Uterus (tissue), 2 donors: ENCODE measurements around the gene RALGAPB.
"Not testable (repeated sequence)": the region's sequence is repeated elsewhere in the genome, so short reads cannot be mapped to it uniquely, and the experiment has no call there.

Experiments used
- CTCF ChIP-seq, 4 experiments: fragments of 200-600 bp in 2 of 4; fragments of 450-650 bp in 2 of 4; sonication (generic) in 2 of 4; IDR thresholded peaks; one replicate each; pipeline ENCODE4 v1.5.1; 2016 to 2019; ENCODE audit warnings: antibody characterized with exemption in 4 of 4, mild to moderate bottlenecking in 2 of 4, moderate library complexity in 1 of 4
- POLR2A ChIP-seq, 2 donors: fragments of 450-650 bp; IDR thresholded peaks; one replicate each; pipeline ENCODE4 v1.6.1; 2016; ENCODE audit warnings: antibody characterized with exemption in 2 of 2, mild to moderate bottlenecking in 1 of 2, moderate library complexity in 1 of 2

GRCh38 chr20:38432870-38433269, 39.8 kb upstream of the RALGAPB start:
- not testable (repeated sequence) for TF ChIP-seq CTCF, POLR2A (IDR thresholded peaks at IDR 0.05)
